ENCODE data around the gene TGFBR3. TPM values are rescaled to one million over a fixed set of nuclear protein-coding genes. Genes with fewer than 3 reads are reported as not detected.

Gene TGFBR3
- total and polyA plus RNA-seq, 9 of the 15 experiments (the other 6 are each of a cell fraction or from before 2014, with no cell fraction given), result 3.6 to 32.4 (median 15.6) TPM

DNA sequence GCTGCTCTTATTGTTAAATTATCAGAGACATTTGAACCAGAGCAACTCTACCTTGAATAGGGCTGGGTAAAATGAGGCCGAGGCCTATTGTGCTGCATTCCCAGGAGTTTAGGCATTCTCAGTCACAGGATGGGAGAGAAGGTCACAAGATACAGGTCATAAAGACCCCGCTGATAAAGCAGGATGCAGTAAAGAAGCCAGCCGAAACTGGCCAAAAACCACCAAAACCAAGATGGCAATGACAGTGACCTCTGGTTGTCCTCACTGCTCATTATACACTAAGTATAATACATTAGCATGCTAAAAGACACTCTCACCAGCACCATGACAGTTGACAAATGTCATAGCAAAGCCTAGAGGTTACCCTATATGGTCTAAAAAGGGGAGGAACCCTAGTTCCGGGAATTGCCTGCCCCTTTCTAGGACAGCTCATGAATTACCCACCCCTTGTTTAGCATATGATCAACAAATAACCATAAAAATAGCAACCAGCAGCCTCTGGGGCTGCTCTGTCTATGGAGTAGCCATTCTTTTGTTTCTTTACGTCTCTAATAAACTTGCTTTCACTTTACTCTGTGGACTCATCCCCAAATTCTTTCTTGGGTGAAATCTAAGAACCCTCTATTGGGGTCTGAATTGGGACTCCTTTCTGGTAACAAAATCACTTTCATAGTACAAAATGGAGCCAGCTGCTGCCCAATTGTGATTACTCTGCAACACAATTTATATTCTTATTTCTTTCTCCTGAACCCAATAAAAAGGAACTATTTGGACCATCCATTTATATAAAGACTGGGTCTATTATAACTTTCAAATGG is 179.6 kb downstream of the TGFBR3 start (continued):
- no peak for TF ChIP-seq CEBPG (CRISPR knock-in tag; IDR thresholded peaks at IDR 0.05)
- TF ChIP-seq CEBPG (tag; conservative IDR thresholded peaks at IDR 0.05 in 1 of 2, IDR thresholded peaks at IDR 0.05 in 1 of 2), result no peak
- TF ChIP-seq RHOXF2B (CRISPR knock-in tag; conservative IDR thresholded peaks at IDR 0.05), result no peak
- no peak for TF ChIP-seq ZNF217 (CRISPR knock-in tag; IDR thresholded peaks at IDR 0.05)
- no peak for TF ChIP-seq RUNX1 (IDR thresholded peaks at IDR 0.05; ENCODE audit: low read depth)
- TF ChIP-seq POLR3A (IDR thresholded peaks at IDR 0.05; ENCODE audit: borderline replicate concordance, extremely low read depth, insufficient read depth, insufficient read length), result no peak
- TF ChIP-seq HNRNPK (IDR thresholded peaks at IDR 0.05; ENCODE audit: low read depth, low read length, poor library complexity, severe bottlenecking), result no peak
- TF ChIP-seq NFYB (IDR thresholded peaks at IDR 0.05; ENCODE audit: extremely low read depth, insufficient read length), result no peak
- no peak for TF ChIP-seq MXI1 (IDR thresholded peaks at IDR 0.05; ENCODE audit: low read depth, low read length)
- TF ChIP-seq PHTF2 (CRISPR knock-in tag; IDR thresholded peaks at IDR 0.05), result no peak
- peak; percentile 26 for TF ChIP-seq POLR2B (IDR thresholded peaks at IDR 0.05; ENCODE audit: low read depth, partially characterized antibody)
- peak; percentile 52; the same call in 1 of the 2 replicates for TF ChIP-seq TOE1 (IDR thresholded peaks at IDR 0.05; ENCODE audit: borderline replicate concordance)
- TF ChIP-seq TOE1 (CRISPR knock-in tag; IDR thresholded peaks at IDR 0.05; ENCODE audit: borderline replicate concordance, low read depth), result no peak
- peak; percentile 90 for TF ChIP-seq LCOR (CRISPR knock-in tag; IDR thresholded peaks at IDR 0.05)
- no peak for TF ChIP-seq BMI1 (IDR thresholded peaks at IDR 0.05; ENCODE audit: low read length)
- no peak for TF ChIP-seq U2AF2 (optimal IDR thresholded peaks at IDR 0.05; ENCODE audit: low read depth, low read length)
- no peak; the same call in 1 of the 2 replicates for TF ChIP-seq MECOM (CRISPR knock-in tag; IDR thresholded peaks at IDR 0.05)
- TF ChIP-seq, protein P1, sequence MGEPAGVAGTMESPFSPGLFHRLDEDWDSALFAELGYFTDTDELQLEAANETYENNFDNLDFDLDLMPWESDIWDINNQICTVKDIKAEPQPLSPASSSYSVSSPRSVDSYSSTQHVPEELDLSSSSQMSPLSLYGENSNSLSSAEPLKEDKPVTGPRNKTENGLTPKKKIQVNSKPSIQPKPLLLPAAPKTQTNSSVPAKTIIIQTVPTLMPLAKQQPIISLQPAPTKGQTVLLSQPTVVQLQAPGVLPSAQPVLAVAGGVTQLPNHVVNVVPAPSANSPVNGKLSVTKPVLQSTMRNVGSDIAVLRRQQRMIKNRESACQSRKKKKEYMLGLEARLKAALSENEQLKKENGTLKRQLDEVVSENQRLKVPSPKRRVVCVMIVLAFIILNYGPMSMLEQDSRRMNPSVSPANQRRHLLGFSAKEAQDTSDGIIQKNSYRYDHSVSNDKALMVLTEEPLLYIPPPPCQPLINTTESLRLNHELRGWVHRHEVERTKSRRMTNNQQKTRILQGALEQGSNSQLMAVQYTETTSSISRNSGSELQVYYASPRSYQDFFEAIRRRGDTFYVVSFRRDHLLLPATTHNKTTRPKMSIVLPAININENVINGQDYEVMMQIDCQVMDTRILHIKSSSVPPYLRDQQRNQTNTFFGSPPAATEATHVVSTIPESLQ (CRISPR knock-in tag; IDR thresholded peaks at IDR 0.05), result 0 out of 2 replicates have a peak, but pooled peaks have one; percentile 40
- peak; percentile 77; the same call in 1 of the 2 replicates for TF ChIP-seq ZNF197 (CRISPR knock-in tag; IDR thresholded peaks at IDR 0.05; ENCODE audit: low read depth)
- TF ChIP-seq ARID1B (IDR thresholded peaks at IDR 0.05), result peak; percentile 59
- no peak for TF ChIP-seq SRSF3 (IDR thresholded peaks at IDR 0.05; ENCODE audit: insufficient read depth, low read length)
- peak in 1 of 2 experiments; percentile 95; a peak in 2 of 4 replicates for TF ChIP-seq ZNF639 (CRISPR knock-in tag; conservative IDR thresholded peaks at IDR 0.05 in 1 of 2, IDR thresholded peaks at IDR 0.05 in 1 of 2)
- no peak for TF ChIP-seq E2F4 (CRISPR knock-in tag; IDR thresholded peaks at IDR 0.05; ENCODE audit: low read depth)
- no peak for TF ChIP-seq ARHGAP35 (IDR thresholded peaks at IDR 0.05; ENCODE audit: partially characterized antibody)
